Astrocyte (in vitro differentiated cells and primary cell): ENCODE measurements around the gene DENND1C.
"Not testable (repeated sequence)": the region's sequence is repeated elsewhere in the genome, so short reads cannot be mapped to it uniquely, and the experiment has no call there.

Experiments
- EZH2 ChIP-seq: IDR thresholded peaks from 2 replicates; pipeline ENCODE4 v1.6.1; 2012; ENCODE audit warnings: mild to moderate bottlenecking, low read length, inconsistent platforms; ENCODE audit not compliant: insufficient read depth
- TF ChIP-seq, protein P1 (sequence below): IDR thresholded peaks from 2 replicates; pipeline ENCODE4 v1.5.1; 2011; ENCODE audit warnings: low read depth, mild to moderate bottlenecking, inconsistent platforms, low read length, moderate library complexity; ENCODE audit not compliant: insufficient read depth

- TF ChIP-seq, protein P1, sequence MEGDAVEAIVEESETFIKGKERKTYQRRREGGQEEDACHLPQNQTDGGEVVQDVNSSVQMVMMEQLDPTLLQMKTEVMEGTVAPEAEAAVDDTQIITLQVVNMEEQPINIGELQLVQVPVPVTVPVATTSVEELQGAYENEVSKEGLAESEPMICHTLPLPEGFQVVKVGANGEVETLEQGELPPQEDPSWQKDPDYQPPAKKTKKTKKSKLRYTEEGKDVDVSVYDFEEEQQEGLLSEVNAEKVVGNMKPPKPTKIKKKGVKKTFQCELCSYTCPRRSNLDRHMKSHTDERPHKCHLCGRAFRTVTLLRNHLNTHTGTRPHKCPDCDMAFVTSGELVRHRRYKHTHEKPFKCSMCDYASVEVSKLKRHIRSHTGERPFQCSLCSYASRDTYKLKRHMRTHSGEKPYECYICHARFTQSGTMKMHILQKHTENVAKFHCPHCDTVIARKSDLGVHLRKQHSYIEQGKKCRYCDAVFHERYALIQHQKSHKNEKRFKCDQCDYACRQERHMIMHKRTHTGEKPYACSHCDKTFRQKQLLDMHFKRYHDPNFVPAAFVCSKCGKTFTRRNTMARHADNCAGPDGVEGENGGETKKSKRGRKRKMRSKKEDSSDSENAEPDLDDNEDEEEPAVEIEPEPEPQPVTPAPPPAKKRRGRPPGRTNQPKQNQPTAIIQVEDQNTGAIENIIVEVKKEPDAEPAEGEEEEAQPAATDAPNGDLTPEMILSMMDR, result not testable (repeated sequence)
- TF ChIP-seq EZH2, result not testable (repeated sequence)
Observed at GRCh38 chr19:6428692-6429418, 52.7 kb downstream of the DENND1C start.
